HG03095 (cell line): ENCODE results near the gene TRIM63.

Source experiments
- ATAC-seq: cut with Tn5 transposase; IDR thresholded peaks from one replicate; pipeline ENCODE4 v1.9.1; 2021; ENCODE audit warnings: moderate library complexity; ENCODE audit not compliant: unreplicated experiment

The TRIM63 gene

GRCh38 chr1:26020330-26020768 lies 47.1 kb downstream of the TRIM63 start:
- ATAC-seq: no peak

- no peak for ATAC-seq
Measured at GRCh38 chr1:26019641-26020315, 47.7 kb downstream of the TRIM63 start.

- no peak for ATAC-seq
Measured at GRCh38 chr1:26017606-26018005, 49.8 kb downstream of the TRIM63 start.

GRCh38 chr1:26016953-26017545 lies 50.4 kb downstream of the TRIM63 start:
- ATAC-seq: no peak

GRCh38 chr1:26016258-26016952 lies 51.0 kb downstream of the TRIM63 start:
- ATAC-seq: no peak

- ATAC-seq: no peak
Measured at GRCh38 chr1:26015358-26015757, 52.1 kb downstream of the TRIM63 start.

GRCh38 chr1:26014179-26014578 lies 53.3 kb downstream of the TRIM63 start:
- ATAC-seq: no peak

GRCh38 chr1:26012864-26013263 lies 54.6 kb downstream of the TRIM63 start:
- ATAC-seq: no peak

- no peak for ATAC-seq
Measured at GRCh38 chr1:26010825-26011224, 56.6 kb downstream of the TRIM63 start.

GRCh38 chr1:26009796-26010447 lies 57.5 kb downstream of the TRIM63 start:
- no peak for ATAC-seq

GRCh38 chr1:26006710-26007109 lies 60.7 kb downstream of the TRIM63 start:
- ATAC-seq: no peak

- ATAC-seq: no peak
Measured at GRCh38 chr1:26005434-26006105, 61.9 kb downstream of the TRIM63 start.

GRCh38 chr1:26003756-26004155 lies 63.7 kb downstream of the TRIM63 start:
- no peak for ATAC-seq

- no peak for ATAC-seq
Measured at GRCh38 chr1:26003262-26003661, 64.2 kb downstream of the TRIM63 start.
